ENCODE measurements around the gene RREB1.
A peak's percentile ranks its signal among the peaks of the same experiment; 100 is the strongest.

RREB1 gene

GRCh38 chr6:7107578-7108195 lies at the start of gene RREB1:
RREB1 (plus strand) TSS chr6:7107961; CDS start chr6:7181912, 73,951 bp downstream.
- DNase-seq = peak in 13 of 51 donors; percentile 12 to 58 (median 31)

GRCh38 chr6:7058250-7058923 lies 49.4 kb upstream of the RREB1 start:
- DNase-seq = no peak

- no peak for DNase-seq
Measured at GRCh38 chr6:7060769-7061516, 46.8 kb upstream of the RREB1 start.

- no peak for DNase-seq
Measured at GRCh38 chr6:7062451-7063162, 45.2 kb upstream of the RREB1 start.

- DNase-seq = no peak
Measured at GRCh38 chr6:7067305-7067704, 40.5 kb upstream of the RREB1 start.

GRCh38 chr6:7071405-7071804 lies 36.4 kb upstream of the RREB1 start:
- DNase-seq = no peak

GRCh38 chr6:7073082-7073820 lies 34.5 kb upstream of the RREB1 start:
- no peak for DNase-seq

GRCh38 chr6:7073821-7074525 lies 33.8 kb upstream of the RREB1 start:
- DNase-seq = peak in 19 of 51 donors; percentile 2 to 35 (median 12)

GRCh38 chr6:7074870-7075269 lies 32.9 kb upstream of the RREB1 start:
- DNase-seq = no peak

GRCh38 chr6:7075341-7076000 lies 32.3 kb upstream of the RREB1 start:
- no peak for DNase-seq

- no peak for DNase-seq
Measured at GRCh38 chr6:7077856-7078255, 29.9 kb upstream of the RREB1 start.

GRCh38 chr6:7078856-7079255 lies 28.9 kb upstream of the RREB1 start:
- no peak for DNase-seq

- DNase-seq = no peak
Measured at GRCh38 chr6:7080311-7080710, 27.4 kb upstream of the RREB1 start.

- DNase-seq = peak in 18 of 51 donors; percentile 6 to 39 (median 18)
Measured at GRCh38 chr6:7085911-7086310, 21.9 kb upstream of the RREB1 start.

- peak in 7 of 51 donors; percentile 1 to 16 (median 7) for DNase-seq
Measured at GRCh38 chr6:7086488-7086887, 21.3 kb upstream of the RREB1 start.

GRCh38 chr6:7087066-7087465 lies 20.7 kb upstream of the RREB1 start:
- peak in 2 of 51 donors; percentile 1 to 16 for DNase-seq

- no peak for DNase-seq
Measured at GRCh38 chr6:7087491-7087979, 20.2 kb upstream of the RREB1 start.

- DNase-seq = no peak
Measured at GRCh38 chr6:7088076-7088742, 19.6 kb upstream of the RREB1 start.

GRCh38 chr6:7098993-7099392 lies 8.8 kb upstream of the RREB1 start:
- DNase-seq = no peak
